GM21529 (cell line): ENCODE results near the gene JADE2.

Experiments
- ATAC-seq: cut with Tn5 transposase; IDR thresholded peaks from one replicate; pipeline ENCODE4 v1.9.1; 2021; ENCODE audit not compliant: unreplicated experiment

JADE2 gene

DNA sequence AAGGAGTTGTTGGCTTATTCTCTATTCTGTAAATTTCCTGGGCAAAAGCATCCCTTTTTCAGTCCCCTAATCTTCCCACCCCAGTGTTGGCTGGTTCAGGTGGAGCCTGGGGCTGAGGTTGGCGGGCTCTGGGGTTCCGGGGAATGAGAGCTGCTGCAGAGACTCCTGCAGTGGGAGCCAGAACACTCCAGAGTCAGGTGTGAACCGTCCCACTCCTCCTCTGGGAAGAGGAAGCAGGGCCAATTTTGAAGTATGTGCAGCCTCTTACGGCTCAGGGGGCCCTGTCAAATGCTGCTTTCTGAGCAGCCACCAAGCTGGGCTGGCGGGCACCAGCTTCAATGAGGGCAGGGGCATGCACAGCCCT lies 42.8 kb downstream of the JADE2 start:
- ATAC-seq: no peak

GRCh38 chr5:134568761-134569695 lies 43.6 kb downstream of the JADE2 start:
- ATAC-seq: no peak

GRCh38 chr5:134569758-134570364 lies 44.4 kb downstream of the JADE2 start:
- no peak for ATAC-seq

GRCh38 chr5:134570365-134570758 lies 44.9 kb downstream of the JADE2 start:
- no peak for ATAC-seq

GRCh38 chr5:134570886-134571285 lies 45.4 kb downstream of the JADE2 start:
- ATAC-seq: no peak

- ATAC-seq: no peak
Measured at GRCh38 chr5:134571693-134572405, 46.4 kb downstream of the JADE2 start.

GRCh38 chr5:134572811-134573210 lies 47.3 kb downstream of the JADE2 start:
- no peak for ATAC-seq

- ATAC-seq: no peak
Measured at GRCh38 chr5:134574521-134574920, 49.1 kb downstream of the JADE2 start.

DNA sequence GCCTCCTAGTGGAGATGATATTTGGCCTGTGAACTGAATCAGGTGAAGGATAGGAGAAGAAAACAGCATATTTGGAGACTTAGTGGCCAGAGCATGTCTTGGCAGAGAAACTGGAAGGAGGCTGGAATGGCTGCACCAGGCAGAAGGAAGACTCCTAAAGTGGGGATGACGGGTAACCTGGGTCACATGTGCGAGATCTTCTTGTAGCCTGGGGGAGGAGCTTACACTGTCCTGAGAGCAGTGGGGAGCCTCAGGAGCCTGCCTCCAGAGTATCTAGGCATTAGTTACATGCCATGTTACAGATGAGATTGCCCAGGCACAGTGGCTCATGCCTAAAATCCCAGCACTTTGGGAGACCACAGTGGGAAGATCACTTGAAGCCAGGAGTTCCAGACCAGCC lies 49.8 kb downstream of the JADE2 start:
- no peak for ATAC-seq

DNA sequence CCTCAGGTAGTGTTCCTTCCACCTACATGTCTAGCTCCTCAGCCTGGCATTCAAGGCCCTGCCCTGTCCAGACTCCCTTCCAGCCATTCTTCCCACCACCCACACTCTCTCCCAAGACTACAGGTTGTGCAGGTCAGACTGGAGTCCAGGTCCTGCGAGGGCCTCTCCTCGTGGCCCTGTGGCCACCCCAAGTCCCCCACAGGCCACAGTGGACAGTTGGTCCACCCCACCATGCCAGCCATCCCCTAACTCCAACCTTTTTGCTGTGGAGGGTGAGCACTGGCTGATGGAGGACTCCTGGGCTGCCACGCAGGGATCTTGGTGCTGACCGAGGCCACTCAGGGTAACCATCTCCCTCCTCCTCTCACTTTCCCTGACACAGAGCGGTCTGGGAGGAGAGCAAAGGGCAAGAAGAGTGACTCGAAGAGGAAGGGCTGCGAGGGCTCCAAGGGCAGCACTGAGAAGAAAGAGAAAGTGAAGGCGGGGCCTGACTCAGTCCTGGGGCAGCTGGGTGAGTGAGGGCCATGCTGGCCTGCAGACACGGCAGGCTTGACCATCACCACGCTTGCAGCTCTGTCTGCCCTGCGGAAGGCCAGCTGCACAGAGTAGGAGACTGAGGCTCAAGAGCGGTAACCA lies 51.0 kb downstream of the JADE2 start:
- no peak for ATAC-seq

DNA sequence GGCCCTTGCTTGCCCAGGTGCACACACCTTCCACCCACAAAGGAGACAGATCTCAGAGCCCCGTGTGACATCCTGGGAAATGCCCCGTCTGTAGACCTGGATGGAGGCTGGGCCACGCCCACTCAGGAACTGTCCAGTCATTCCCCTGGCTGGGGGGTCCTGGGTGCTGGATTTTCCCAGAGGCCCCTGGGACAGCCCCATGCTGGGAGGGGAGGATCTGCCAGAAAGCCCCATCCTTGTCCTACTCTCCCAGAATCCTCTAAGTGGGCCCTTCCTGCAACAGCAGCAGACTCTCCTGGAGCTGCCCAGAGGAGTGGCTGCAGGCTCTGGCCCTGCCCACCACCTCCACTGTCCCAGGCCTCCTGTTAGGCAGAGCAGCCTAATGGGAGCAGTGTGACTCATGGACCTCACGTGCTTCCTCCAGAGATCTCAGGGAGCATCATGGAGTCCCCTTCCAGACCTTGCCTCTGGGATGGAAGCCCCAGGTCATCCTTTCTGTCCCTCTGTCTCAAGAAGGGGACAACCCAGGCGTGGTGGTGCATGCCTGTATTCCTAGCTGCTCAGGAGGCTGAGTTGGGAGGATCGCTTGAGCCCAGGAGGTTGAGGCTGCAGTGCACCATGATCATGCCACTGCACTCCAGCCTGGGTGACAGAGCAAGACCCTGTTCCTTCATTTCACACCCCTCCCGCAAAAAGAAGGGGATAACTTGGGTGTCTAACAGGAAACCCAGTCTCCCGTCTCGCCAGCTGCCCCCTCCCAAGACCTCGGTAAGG lies 51.7 kb downstream of the JADE2 start:
- ATAC-seq: no peak

- ATAC-seq: peak; percentile 44
Measured at GRCh38 chr5:134577796-134578577, 52.5 kb downstream of the JADE2 start.

- no peak for ATAC-seq
Measured at GRCh38 chr5:134578578-134579283, 53.3 kb downstream of the JADE2 start.

GRCh38 chr5:134579284-134579771 lies 53.9 kb downstream of the JADE2 start:
- ATAC-seq: no peak

DNA sequence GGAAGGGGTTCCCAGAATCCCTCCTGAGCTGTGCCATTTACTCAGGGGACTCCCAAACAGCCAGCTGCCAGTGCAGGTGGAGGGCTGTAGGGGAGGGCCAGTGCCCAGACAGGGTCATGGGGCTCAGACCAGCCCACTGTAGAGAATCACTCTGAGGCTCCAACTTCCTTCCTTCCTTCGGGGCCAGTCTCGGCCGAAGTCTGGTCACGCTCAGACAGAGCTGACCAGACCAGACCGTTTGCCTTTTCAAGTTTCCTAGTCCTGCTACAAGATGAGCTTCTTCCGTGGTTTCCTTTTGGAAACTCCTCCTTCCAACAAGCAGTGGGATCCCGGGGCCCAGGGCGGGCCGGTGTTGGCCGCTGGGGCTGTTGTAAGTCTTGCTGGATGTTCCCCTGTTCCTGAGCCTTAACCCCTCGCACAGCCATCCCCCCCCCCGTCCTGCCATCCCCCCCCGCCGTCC lies 54.6 kb downstream of the JADE2 start:
- no peak for ATAC-seq

- ATAC-seq: no peak
Measured at GRCh38 chr5:134581241-134581981, 55.9 kb downstream of the JADE2 start.

DNA sequence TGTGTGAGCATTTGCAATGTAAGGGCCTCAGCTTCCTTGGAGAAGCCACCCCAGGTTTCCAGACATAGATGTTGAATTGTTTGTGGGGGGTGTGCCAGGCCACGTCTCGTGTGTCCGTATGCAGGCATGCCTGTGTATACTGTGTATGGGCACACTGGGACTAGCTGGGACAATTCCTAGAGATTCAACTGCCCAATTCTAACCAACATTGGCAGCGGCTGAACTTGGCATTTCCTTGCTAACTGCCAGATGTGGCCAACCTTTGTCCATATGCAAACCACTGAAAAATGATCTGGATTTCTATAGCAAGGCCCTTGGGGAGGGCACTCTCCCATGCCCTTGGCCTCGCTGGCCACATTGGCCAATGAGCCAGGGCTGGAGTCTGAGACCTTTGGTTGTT lies 56.8 kb downstream of the JADE2 start:
- ATAC-seq: no peak

DNA sequence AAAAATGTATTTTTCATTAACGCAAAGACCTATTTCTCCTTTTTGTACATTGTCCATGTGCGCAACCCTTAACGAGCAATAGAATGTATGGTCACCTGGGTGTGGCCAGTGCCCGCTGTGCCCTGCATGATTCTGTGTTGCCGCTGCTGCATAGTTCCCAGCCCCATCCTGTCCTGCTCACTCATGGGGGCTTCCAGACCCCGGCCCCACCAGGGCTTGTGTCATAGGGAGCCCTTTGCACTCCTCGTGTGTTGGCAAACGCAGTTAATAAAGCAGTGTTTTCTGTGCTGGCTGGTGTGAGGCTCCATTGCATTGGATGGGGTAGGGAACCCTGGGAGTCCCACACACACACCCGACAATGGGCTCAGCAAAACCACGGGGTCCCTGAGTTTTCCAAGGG lies 57.5 kb downstream of the JADE2 start:
- ATAC-seq: no peak
